Endothelial cell of umbilical vein (primary cell): ENCODE measurements around the gene SELE. TPM values are rescaled to one million over a fixed set of nuclear protein-coding genes. Genes with fewer than 3 reads are reported as not detected.

Experiments
- BruUV-seq: library from RNA; stranded (reverse); fragments of 400-500 nt; replicated peaks from 2 replicates; lab custom pipeline; 2021; lab: Mats Ljungman, UMichigan
- CTCF ChIA-PET: fragments of 300-600, 350-600 bp; sonication (Branson Sonifier 250); formaldehyde crosslinking; loops from one replicate; lab custom pipeline; 2021; ENCODE audit warnings: antibody characterized with exemption, inconsistent platforms; lab: Charles Lee
- POLR2A ChIA-PET: fragments of 300-600, 350-600 bp; sonication (Branson Sonifier 250); formaldehyde crosslinking; loops from one replicate; lab custom pipeline; 2021; ENCODE audit warnings: antibody characterized with exemption, inconsistent platforms; lab: Charles Lee
- DNase-seq: peaks from one replicate; pipeline ENCODE4 v3.0.0-alpha.2; 2011; ENCODE audit warnings: low read depth, low spot score
- FAIRE-seq: peaks from 2 replicates; lab custom pipeline; 2011; peaks lifted over from hg19 to GRCh38; lab: Jason Lieb, UNC
- H2AFZ ChIP-seq: 2 replicates; pipeline ENCODE4 v1.6.0; 2012; ENCODE audit warnings: low read depth, low read length, control low read depth, inconsistent platforms
- H3K27ac ChIP-seq: 2 replicates; pipeline ENCODE4 v1.5.1; 2011; ENCODE audit warnings: low read depth, mild to moderate bottlenecking, control low read depth, low read length, moderate library complexity; ENCODE audit not compliant: insufficient read depth
- H3K27me3 ChIP-seq, 2 experiments: 2 replicates each; pipeline versions ENCODE4 v1.6.0 to v1.6.1; 2011; ENCODE audit warnings: low read length in 2 of 2, mixed read lengths in 1 of 2; ENCODE audit not compliant: control insufficient read depth in 2 of 2, insufficient read depth in 2 of 2
- H3K36me3 ChIP-seq, 2 experiments: 2 replicates in 1 of 2; 3 replicates in 1 of 2; pipeline ENCODE4 v1.5.1; 2011; ENCODE audit warnings: low read length in 2 of 2, mild to moderate bottlenecking in 1 of 2, moderate library complexity in 1 of 2; ENCODE audit not compliant: control insufficient read depth in 2 of 2, insufficient read depth in 2 of 2; ENCODE audit errors: extremely low read depth in 1 of 2
- H3K4me1 ChIP-seq: 3 replicates; pipeline ENCODE4 v1.5.1; 2011; ENCODE audit warnings: mild to moderate bottlenecking, low read length; ENCODE audit not compliant: control insufficient read depth, insufficient read depth; ENCODE audit errors: extremely low read depth
- H3K4me2 ChIP-seq: 2 replicates; pipeline ENCODE4 v1.6.1; 2011; ENCODE audit warnings: low read length, control low read depth, mixed read lengths; ENCODE audit not compliant: insufficient read depth
- H3K4me3 ChIP-seq, 3 experiments: fragments of 200-600 bp in 1 of 3; sonication (generic), shearing (Covaris generic) in 1 of 3; replicated peaks in 1 of 3; 2 replicates each; pipeline ENCODE4 v1.5.1; 2011 to 2016; ENCODE audit warnings: control low read depth in 3 of 3, low read length in 3 of 3, mild to moderate bottlenecking in 2 of 3, inconsistent platforms in 1 of 3, low read depth in 1 of 3, moderate library complexity in 1 of 3; ENCODE audit not compliant: insufficient read depth in 1 of 3
- H3K79me2 ChIP-seq: 2 replicates; pipeline ENCODE4 v1.6.0; 2012; ENCODE audit warnings: low read length, inconsistent platforms; ENCODE audit not compliant: control insufficient read depth, insufficient read depth
- H3K9ac ChIP-seq: replicated peaks from 2 replicates; pipeline ENCODE3; 2011; ENCODE audit warnings: low read length, control low read depth; ENCODE audit not compliant: insufficient read depth; ENCODE audit errors: extremely low read depth
- H3K9me1 ChIP-seq: replicated peaks from 3 replicates; pipeline ENCODE4 v1.6.0; 2011; ENCODE audit warnings: mild to moderate bottlenecking, low read length; ENCODE audit not compliant: control insufficient read depth, insufficient read depth; ENCODE audit errors: extremely low read depth
- H3K9me3 ChIP-seq: replicated peaks from 2 replicates; pipeline ENCODE4 v1.5.1; 2012; ENCODE audit warnings: low read length, inconsistent platforms; ENCODE audit not compliant: control insufficient read depth, insufficient read depth
- H4K20me1 ChIP-seq: replicated peaks from 2 replicates; pipeline ENCODE3; 2011; ENCODE audit warnings: mild to moderate bottlenecking, low read length; ENCODE audit not compliant: control insufficient read depth, insufficient read depth; ENCODE audit errors: extremely low read depth
- CTCF ChIP-seq, 2 donors: IDR thresholded peaks; 1 replicate in 1 of 2; 2 replicates in 1 of 2; pipeline ENCODE4 v1.5.1; 2011; ENCODE audit warnings: low read length in 2 of 2, mild to moderate bottlenecking in 2 of 2, moderate library complexity in 2 of 2, control low read depth in 1 of 2, inconsistent platforms in 1 of 2, low read depth in 1 of 2; ENCODE audit not compliant: insufficient read depth in 1 of 2; ENCODE audit errors: extremely low read depth in 1 of 2
- EZH2 ChIP-seq: IDR thresholded peaks from 2 replicates; pipeline ENCODE4 v1.6.1; 2012; ENCODE audit warnings: borderline replicate concordance, low read depth, mild to moderate bottlenecking, moderate library complexity, low read length, inconsistent platforms; ENCODE audit not compliant: severe bottlenecking
- FOS ChIP-seq: IDR thresholded peaks from 2 replicates; pipeline ENCODE4 v1.6.1; 2011; ENCODE audit warnings: mild to moderate bottlenecking, low read length, moderate library complexity, borderline replicate concordance; ENCODE audit not compliant: insufficient read depth
- GATA2 ChIP-seq: IDR thresholded peaks from 2 replicates; pipeline ENCODE4 v1.7.0; 2011; ENCODE audit warnings: low read depth, mild to moderate bottlenecking, moderate library complexity, mixed read lengths, low read length; ENCODE audit not compliant: insufficient read length, insufficient read depth
- JUN ChIP-seq: IDR thresholded peaks from 2 replicates; pipeline ENCODE4 v1.6.1; 2011; ENCODE audit warnings: borderline replicate concordance, low read depth; ENCODE audit not compliant: insufficient read length, insufficient read depth
- MAX ChIP-seq: IDR thresholded peaks from 2 replicates; pipeline ENCODE4 v1.6.1; 2011; ENCODE audit not compliant: insufficient read depth, insufficient read length
- MYC ChIP-seq: IDR thresholded peaks from one replicate; pipeline ENCODE4 v1.6.1; 2011; ENCODE audit warnings: mild to moderate bottlenecking, low read depth, low read length
- POLR2A ChIP-seq: IDR thresholded peaks from 2 replicates; pipeline ENCODE4 v1.6.1; 2012; ENCODE audit warnings: low read depth, mild to moderate bottlenecking, control low read depth, low read length
- POLR2AphosphoS5 ChIP-seq: IDR thresholded peaks from 2 replicates; pipeline ENCODE4 v1.6.1; 2012; ENCODE audit warnings: low read depth, mild to moderate bottlenecking, control low read depth, low read length, moderate library complexity; ENCODE audit not compliant: insufficient read depth
- dilution Hi-C: fragments of 300-500 bp; cut with MboI; formaldehyde crosslinking; loops from one replicate; pipeline ENCODE4 v1.15.0; 2019; ENCODE audit warnings: low sequenced_read_pairs; ENCODE audit not compliant: extremely low pct_ligation_motif_present
- intact Hi-C: fragments of 100-400 bp; cut with micrococcal nuclease; formaldehyde crosslinking; loops from one replicate; pipeline ENCODE4 v1.10.0; 2022
- polyA plus RNA-seq, 4 experiments: library from polyadenylated mRNA; depleted of rRNA in 3 of 4; stranded (reverse) in 3 of 4; unstranded in 1 of 4; fragments of >200 nt; gene quantifications; 2 replicates each; pipeline versions ENCODE4 v1.2.1 to v1.2.3, GENCODE V29; 2011 to 2012; ENCODE audit warnings: missing spikeins in 1 of 4
- total RNA-seq: library from RNA; stranded (reverse); gene quantifications from 2 replicates; pipeline ENCODE4 v1.2.3, GENCODE V29; 2021

The SELE gene
- total and polyA plus RNA-seq, 2 donors (not counting 3 experiments of a cell fraction or from before 2014, with no cell fraction given), result 1.5 to 4.7 TPM

GRCh38 chr1:169697755-169698154 lies 36.1 kb downstream of the SELE start:
- FAIRE-seq, result no peak

More at GRCh38 chr1:169697755-169698154, 36.1 kb downstream of the SELE start:
- ChIA-PET CTCF (interaction anchor here (0.6 to 1.5 kb wide), 2 partner anchors 96 to 716 kb away, joined by 4 to 9 read pairs; no protein-coding TSS in a partner anchor), POLR2A (no interaction called here)
- Histone ChIP-seq H3K27me3 (no peaks in the 10 kb centered on the region), H3K9ac (no peak overlapping the region), H3K27ac (no peak overlapping the region), H3K36me3 (no peaks in the 10 kb centered on the region), H3K79me2 (no peaks in the 10 kb centered on the region), H3K9me3 (no peaks in the 10 kb centered on the region), H4K20me1 (no peaks in the 10 kb centered on the region), H3K4me2 (no peak overlapping the region), H3K9me1 (no peaks in the 10 kb centered on the region), H3K4me1 (peaks cover 5% of the 10 kb centered on the region), H2AFZ (no peak overlapping the region), H3K4me3 (no peak overlapping the region)
- DNase-seq, result no peak
- TF ChIP-seq POLR2A (no peak), FOS (no peak), POLR2AphosphoS5 (no peak), MYC (no peak), GATA2 (no peak), JUN (no peak), EZH2 (no peak), CTCF (IDR thresholded peaks at IDR 0.05; ENCODE audit: extremely low read depth in 1 of 2, insufficient read depth in 1 of 2, low read depth in 1 of 2, low read length in 2 of 2) (no peak), MAX (no peak)
- no TSS peak for BruUV-seq
- intact Hi-C loops, result no loop called here
- dilution Hi-C loops, result no loop called here
